K562 (cell line): ENCODE results near the gene SCGB1A1.

Experiments used
- CTCF ChIP-seq, 3 experiments: IDR thresholded peaks in 2 of 3; conservative IDR thresholded peaks in 1 of 3; 2 replicates each; pipeline ENCODE4 v1.5.1; 2011 to 2012; ENCODE audit warnings: low read length in 3 of 3, mild to moderate bottlenecking in 3 of 3, control low read depth in 2 of 3, improper control_type of control experiment in 1 of 3, inconsistent platforms in 1 of 3, low read depth in 1 of 3, mixed read lengths in 1 of 3, moderate library complexity in 1 of 3; ENCODE audit not compliant: insufficient read depth in 2 of 3
- JUN ChIP-seq, 2 experiments: sonication (generic) in 1 of 2; formaldehyde crosslinking in 1 of 2; IDR thresholded peaks; 2 replicates each; pipeline versions ENCODE4 v1.6.1 to v1.8.0; 2012 to 2022; ENCODE audit warnings: borderline replicate concordance in 2 of 2, mild to moderate bottlenecking in 2 of 2, improper control_type of control experiment in 1 of 2, low read depth in 1 of 2, low read length in 1 of 2, missing genetic modification reagents in 1 of 2
- ZNF324 ChIP-seq: fragments of 250-450 bp; sonication (Bioruptor Pico); IDR thresholded peaks from 2 replicates; pipeline ENCODE4 v1.4.0; 2020; ENCODE audit warnings: mild to moderate bottlenecking

GRCh38 chr11:62373464-62374119 lies 45.2 kb upstream of the SCGB1A1 start:
- TF ChIP-seq JUN (IDR thresholded peaks at IDR 0.05; ENCODE audit: borderline replicate concordance, low read depth, low read length) (no peak), JUN (CRISPR knock-in tag; IDR thresholded peaks at IDR 0.05; ENCODE audit: borderline replicate concordance) (no peak), ZNF324 (CRISPR knock-in tag) (no peak), CTCF (IDR thresholded peaks at IDR 0.05 in 2 of 3, conservative IDR thresholded peaks at IDR 0.05 in 1 of 3; ENCODE audit: insufficient read depth in 2 of 3, low read depth in 1 of 3, low read length in 3 of 3) (no peak)
